Ishikawa (cell line): ENCODE measurements around the gene THAP7.

Experiments used
- CEBPB ChIP-seq: IDR thresholded peaks from 2 replicates; pipeline ENCODE4 v1.6.1; 2012
- CREB1 ChIP-seq: IDR thresholded peaks from 2 replicates; pipeline ENCODE4 v1.6.1; 2012; ENCODE audit warnings: low read depth
- EGR1 ChIP-seq: IDR thresholded peaks from 2 replicates; pipeline ENCODE4 v1.6.1; 2012
- EP300 ChIP-seq: IDR thresholded peaks from 2 replicates; pipeline ENCODE4 v1.6.1; 2012; ENCODE audit warnings: borderline replicate concordance
- FOXM1 ChIP-seq: IDR thresholded peaks from 2 replicates; pipeline ENCODE4 v1.6.1; 2012; ENCODE audit warnings: low read depth, borderline replicate concordance
- RAD21 ChIP-seq: IDR thresholded peaks from 2 replicates; pipeline ENCODE4 v1.6.1; 2012; ENCODE audit warnings: low read depth
- TAF1 ChIP-seq: IDR thresholded peaks from 2 replicates; pipeline ENCODE4 v1.6.1; 2012; ENCODE audit warnings: low read depth, mild to moderate bottlenecking
- TCF12 ChIP-seq: IDR thresholded peaks from 2 replicates; pipeline ENCODE4 v1.6.1; 2012; ENCODE audit warnings: low read depth
- TEAD4 ChIP-seq: IDR thresholded peaks from 2 replicates; pipeline ENCODE4 v1.6.1; 2012
- YY1 ChIP-seq: IDR thresholded peaks from 2 replicates; pipeline ENCODE4 v1.6.1; 2012; ENCODE audit warnings: low read depth
- TF ChIP-seq, protein P1 (sequence below): IDR thresholded peaks from 2 replicates; pipeline ENCODE4 v1.6.1; 2012; ENCODE audit warnings: low read depth, mild to moderate bottlenecking

DNA sequence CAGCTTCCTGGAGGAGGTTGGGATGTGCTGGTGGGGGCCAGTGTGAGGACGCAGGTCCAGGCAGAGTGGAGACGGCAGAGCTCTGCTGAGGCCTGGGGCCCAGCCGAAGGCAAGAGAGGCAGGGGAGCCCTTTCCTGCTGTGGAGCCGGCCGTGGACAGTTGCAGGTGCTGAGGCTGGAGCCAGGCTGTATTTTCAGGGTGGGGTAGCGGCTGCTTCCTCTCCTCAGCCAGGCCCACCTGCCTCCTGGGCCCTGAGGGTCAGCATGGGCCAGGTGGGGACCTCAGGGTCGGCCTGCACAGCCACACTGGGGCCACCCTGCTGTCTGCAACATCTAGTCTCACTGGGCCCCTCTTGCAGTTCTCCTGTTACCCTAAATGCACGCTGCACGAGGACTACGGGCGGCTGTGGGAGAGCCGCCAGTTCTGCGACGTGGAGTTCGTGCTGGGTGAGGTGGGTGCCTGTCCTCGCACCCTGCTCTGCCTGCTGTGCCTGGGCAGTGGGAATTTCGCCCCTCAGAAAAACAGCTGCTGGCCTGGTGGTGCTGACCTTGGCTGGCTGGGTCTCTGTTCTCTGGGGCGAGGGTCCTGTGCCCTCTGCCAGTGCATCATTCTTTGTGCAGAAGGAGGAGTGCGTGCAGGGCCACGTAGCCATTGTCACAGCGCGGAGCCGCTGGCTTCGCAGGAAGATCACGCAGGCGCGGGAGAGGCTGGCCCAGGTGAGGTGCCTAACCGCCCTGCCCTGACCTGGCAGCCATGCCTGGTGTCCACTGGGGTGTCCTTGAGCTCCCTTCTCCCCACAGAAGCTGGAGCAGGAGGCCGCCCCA lies 8.4 kb downstream of the THAP7 start:
- TF ChIP-seq YY1 (no peak), TAF1 (no peak), RAD21 (no peak), TEAD4 (no peak), EGR1 (no peak), TCF12 (no peak), EP300 (no peak), FOXM1 (no peak), CEBPB (no peak), CREB1 (no peak)
- TF ChIP-seq, protein P1, sequence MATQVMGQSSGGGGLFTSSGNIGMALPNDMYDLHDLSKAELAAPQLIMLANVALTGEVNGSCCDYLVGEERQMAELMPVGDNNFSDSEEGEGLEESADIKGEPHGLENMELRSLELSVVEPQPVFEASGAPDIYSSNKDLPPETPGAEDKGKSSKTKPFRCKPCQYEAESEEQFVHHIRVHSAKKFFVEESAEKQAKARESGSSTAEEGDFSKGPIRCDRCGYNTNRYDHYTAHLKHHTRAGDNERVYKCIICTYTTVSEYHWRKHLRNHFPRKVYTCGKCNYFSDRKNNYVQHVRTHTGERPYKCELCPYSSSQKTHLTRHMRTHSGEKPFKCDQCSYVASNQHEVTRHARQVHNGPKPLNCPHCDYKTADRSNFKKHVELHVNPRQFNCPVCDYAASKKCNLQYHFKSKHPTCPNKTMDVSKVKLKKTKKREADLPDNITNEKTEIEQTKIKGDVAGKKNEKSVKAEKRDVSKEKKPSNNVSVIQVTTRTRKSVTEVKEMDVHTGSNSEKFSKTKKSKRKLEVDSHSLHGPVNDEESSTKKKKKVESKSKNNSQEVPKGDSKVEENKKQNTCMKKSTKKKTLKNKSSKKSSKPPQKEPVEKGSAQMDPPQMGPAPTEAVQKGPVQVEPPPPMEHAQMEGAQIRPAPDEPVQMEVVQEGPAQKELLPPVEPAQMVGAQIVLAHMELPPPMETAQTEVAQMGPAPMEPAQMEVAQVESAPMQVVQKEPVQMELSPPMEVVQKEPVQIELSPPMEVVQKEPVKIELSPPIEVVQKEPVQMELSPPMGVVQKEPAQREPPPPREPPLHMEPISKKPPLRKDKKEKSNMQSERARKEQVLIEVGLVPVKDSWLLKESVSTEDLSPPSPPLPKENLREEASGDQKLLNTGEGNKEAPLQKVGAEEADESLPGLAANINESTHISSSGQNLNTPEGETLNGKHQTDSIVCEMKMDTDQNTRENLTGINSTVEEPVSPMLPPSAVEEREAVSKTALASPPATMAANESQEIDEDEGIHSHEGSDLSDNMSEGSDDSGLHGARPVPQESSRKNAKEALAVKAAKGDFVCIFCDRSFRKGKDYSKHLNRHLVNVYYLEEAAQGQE, result no peak
